Peyer's patch (tissue), 4 donors: ENCODE results near the gene WRAP73.

ENCODE experiments used
- POLR2A ChIP-seq, 2 donors: fragments of 450-650 bp; IDR thresholded peaks; one replicate each; pipeline ENCODE4 v1.5.1; 2017; ENCODE audit warnings: antibody characterized with exemption in 2 of 2, mild to moderate bottlenecking in 2 of 2, moderate library complexity in 2 of 2
- TF ChIP-seq, protein P1 (sequence below), 6 experiments: fragments of 450-650 bp in 4 of 6; fragments of 200-600 bp in 2 of 6; sonication (generic) in 1 of 6; IDR thresholded peaks; one replicate each; pipeline ENCODE4 v1.5.1; 2017 to 2019; ENCODE audit warnings: antibody characterized with exemption in 6 of 6, mild to moderate bottlenecking in 3 of 6, moderate library complexity in 1 of 6

DNA sequence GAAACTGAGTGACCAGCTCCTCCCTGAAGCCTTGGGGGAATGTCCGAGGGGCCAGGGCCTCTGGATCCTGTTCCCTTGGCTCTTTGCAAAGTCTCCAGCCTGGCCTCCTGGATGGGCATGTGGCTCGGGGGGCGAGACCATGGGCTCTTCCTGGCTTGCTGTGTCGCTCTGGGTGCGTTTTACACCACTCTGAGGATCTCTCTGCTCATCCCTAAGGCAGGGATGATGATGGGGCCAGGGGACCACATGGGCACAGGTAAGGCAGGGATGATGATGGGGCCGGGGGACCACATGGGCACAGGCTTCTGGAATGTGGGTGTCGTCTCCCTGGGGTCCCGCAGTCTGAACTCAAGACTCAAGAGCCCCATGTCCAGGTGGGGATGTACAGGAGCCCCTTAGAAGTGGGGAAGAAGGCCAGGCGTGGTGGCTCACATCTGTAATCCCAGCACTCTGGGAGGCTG lies 20.1 kb upstream of the WRAP73 start:
- TF ChIP-seq, protein P1, sequence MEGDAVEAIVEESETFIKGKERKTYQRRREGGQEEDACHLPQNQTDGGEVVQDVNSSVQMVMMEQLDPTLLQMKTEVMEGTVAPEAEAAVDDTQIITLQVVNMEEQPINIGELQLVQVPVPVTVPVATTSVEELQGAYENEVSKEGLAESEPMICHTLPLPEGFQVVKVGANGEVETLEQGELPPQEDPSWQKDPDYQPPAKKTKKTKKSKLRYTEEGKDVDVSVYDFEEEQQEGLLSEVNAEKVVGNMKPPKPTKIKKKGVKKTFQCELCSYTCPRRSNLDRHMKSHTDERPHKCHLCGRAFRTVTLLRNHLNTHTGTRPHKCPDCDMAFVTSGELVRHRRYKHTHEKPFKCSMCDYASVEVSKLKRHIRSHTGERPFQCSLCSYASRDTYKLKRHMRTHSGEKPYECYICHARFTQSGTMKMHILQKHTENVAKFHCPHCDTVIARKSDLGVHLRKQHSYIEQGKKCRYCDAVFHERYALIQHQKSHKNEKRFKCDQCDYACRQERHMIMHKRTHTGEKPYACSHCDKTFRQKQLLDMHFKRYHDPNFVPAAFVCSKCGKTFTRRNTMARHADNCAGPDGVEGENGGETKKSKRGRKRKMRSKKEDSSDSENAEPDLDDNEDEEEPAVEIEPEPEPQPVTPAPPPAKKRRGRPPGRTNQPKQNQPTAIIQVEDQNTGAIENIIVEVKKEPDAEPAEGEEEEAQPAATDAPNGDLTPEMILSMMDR (IDR thresholded peaks at IDR 0.05), result no peak
- no peak for TF ChIP-seq POLR2A (IDR thresholded peaks at IDR 0.05)
